HT1080 (cell line): ENCODE results near the gene TREM2. TPM values are rescaled to one million over a fixed set of nuclear protein-coding genes. Genes with fewer than 3 reads are reported as not detected.
A peak's percentile ranks its signal among the peaks of the same experiment; 100 is the strongest.

Experiments
- DNase-seq: peaks from one replicate; pipeline ENCODE4 v3.0.0-alpha.2; 2015; ENCODE audit warnings: low read depth
- total RNA-seq: library from RNA; depleted of rRNA; stranded (reverse); fragments of >200 nt; shearing (Covaris generic); gene quantifications from 2 replicates; pipeline ENCODE4 v1.2.3, GENCODE V29; 2014

TREM2 gene
- total RNA-seq, 1 experiment from 2014 or later, result 0.68 TPM

DNA sequence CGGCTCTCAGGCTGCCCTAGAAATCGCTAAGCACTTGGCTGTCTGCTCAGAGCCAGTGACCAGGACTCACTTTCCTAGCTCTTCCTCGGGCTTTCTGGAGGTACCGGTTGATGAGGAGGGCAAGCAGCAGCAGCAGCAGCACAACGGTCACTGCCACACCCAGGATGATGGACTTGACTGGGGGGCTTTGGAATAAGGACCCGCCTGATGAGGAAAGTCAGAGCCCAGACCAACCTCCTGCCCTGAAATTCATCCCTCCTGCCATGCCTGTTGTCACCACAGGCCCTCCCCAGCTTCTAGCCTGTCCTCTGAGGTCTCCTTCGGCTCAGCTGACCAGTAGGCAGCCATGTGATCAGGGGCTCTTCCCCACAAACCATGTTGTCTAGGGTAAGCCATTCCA lies 21.8 kb upstream of the TREM2 start:
- DNase-seq, result no peak

DNA sequence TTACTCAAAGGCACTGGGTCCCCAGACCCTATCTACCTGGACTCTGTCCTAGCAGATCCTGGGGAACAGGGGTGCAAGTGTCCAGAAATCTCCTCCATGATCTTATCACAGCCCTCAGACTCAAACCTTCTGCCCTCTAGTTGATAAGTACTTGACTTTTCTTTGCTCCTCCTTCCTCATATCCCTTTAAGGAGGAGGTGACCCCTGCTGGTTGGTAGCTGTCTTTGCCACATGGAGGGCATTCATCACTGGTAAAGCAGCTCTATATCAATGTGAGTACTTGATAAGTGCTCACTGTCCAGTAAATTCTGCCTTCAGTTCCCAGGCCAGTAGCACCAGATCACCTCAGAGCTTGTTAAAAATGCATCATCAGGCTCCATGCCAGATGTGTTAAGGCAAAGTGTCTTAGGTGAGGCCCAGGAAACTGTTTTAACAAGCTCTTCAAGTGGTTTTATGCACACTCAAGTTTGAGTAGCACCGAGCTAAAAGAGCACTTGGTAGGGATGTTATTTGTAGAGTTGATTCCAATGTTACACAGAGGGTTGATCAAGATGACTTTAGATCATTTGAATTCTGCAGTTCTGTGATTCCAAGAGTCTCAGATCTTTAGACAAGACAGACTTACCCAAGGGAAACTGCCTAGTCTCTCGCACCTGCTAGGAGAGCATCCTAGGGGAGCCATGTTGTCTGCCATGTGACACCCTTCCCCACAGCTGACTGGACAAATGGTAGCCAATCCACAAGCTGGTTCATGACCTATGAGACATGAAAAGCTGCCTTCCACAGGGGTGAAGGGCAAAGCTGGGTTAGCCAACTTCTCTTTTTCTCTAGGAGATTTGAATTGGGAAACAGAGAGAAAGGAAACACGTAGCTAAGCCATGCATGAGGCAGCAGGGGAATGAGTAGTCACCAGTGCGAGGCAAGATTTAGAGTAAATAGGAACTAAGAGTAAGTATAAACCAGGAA lies 19.4 kb upstream of the TREM2 start:
- peak; percentile 57 for DNase-seq

- no peak for DNase-seq
These were observed 18.6 kb upstream of the TREM2 start for GRCh38 chr6:41181566-41181965.

GRCh38 chr6:41179163-41179562 lies 16.2 kb upstream of the TREM2 start:
- no peak for DNase-seq

- DNase-seq, result no peak
These were observed 14.8 kb upstream of the TREM2 start for GRCh38 chr6:41177695-41178094.

GRCh38 chr6:41177287-41177686 lies 14.4 kb upstream of the TREM2 start:
- DNase-seq, result no peak

GRCh38 chr6:41176189-41176588 lies 13.3 kb upstream of the TREM2 start:
- no peak for DNase-seq

DNA sequence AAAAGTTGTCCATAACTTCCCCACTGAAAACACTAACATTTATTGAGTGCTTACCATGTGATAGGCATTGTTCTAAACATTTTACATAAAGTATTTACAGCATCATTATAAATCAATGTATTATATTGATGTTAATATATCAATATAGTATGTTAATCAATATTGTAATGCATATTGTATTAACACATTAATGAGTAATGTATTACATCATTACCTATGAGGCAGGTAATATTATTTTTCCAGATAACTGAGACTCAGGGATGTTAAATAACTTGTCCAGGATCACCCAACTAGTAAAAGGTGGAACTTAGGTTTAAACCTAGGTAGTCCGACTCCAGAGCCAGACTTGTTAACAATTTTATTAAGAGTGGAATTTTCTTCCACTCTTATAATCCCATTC lies 12.2 kb upstream of the TREM2 start:
- DNase-seq, result no peak

DNA sequence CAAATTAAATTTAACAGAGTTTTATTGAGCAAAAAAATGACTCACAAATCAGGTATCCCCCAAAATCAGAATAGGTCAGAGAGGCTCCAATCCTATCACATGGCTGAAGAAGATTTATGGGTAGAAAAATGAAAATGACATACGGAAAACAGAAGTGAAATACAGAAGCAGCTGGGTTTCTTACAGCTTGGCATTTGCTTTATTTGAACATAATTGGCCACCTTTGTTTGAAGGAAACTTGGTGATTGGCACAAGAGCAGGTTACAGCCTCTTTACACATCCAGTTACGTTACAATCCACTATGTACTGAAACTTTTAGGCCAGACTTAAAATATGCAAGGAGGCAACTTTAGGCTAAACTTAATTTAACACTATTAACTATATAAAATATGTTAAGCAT lies 11.7 kb upstream of the TREM2 start:
- no peak for DNase-seq

DNA sequence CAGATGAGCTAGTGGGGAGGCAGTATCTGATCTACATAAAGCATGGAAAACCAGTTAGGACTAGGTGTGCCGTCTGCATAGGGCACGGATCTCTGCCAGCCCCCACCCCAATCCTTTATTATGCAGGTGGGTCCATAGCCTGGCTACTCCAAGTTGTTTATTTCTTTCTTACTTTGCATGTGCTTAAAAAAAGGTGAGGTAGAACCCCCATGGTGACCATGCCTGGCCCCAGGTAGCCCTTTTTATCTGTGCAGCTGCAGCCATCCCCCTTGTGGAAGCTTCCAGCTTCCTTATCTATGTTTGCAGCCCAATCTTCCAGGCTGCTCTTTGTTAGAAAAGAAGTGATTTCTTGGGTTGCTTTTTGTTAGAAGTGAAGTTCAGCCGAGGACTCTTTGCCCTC lies 9.0 kb upstream of the TREM2 start:
- no peak for DNase-seq

DNA sequence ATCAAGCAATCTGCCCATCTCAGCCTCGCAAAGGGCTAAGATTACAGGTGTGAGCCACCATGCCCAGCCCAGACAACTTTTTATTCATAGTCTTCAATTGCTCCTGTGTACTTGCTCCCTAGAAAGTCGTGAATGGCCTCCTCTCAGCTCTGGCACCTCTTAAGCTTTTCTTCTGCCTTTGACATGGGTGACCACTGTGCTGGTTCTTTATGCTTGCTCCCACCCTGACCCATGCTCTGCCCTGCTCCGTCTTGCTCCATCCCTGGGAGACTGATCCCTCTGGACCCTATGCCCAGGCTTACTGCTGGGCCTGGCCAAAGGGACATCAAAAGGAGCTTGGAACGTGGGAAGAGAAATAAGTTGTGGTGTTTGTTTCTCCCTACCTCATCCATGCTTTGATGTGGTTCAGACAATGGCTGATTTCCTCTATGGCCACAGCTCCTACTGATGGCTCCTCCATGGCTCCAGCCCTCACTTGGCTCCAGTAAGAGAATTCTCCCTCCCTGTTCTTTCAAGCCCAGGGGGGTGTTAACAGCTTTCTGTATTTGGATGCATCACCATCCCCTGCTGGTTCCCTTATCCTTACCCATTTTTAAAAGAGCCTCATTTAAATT lies 7.7 kb upstream of the TREM2 start:
- no peak for DNase-seq

DNA sequence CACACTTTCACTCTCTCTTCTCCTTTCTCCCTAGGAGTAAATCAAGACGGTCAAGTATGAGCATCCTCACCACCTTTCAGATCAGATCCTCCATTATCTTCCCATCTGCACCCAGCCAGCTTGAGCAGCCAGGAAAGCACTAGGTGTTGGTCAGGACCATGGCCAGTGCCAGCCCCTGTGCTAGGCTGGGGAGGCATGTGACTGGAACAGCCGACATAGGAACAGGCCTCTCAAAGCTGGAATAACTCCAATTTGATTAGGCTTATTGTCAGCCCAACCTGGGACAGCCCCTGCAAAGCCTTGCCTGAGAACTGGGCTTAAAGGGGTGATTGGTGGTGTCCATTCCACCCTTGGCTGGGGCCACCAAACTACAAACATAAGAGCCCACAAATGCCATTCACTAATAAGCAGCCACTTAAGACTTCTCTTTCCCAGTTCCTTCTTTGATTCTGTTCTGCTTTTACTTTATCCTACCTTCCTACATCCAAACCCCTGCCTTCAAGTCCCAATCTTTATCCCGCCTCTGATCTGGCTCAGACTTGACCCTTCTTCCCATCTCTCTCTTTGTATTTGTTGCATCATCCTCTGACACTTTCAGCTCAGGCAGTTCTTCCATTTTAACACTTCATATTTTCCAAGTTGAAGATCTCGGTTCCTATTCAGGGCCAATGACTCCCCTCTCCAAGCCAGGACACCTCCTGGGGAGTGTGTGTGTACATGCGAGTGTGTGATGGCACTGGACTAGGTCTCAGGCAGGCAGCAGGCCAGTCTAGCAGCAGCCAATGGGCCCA lies 4.5 kb upstream of the TREM2 start:
- DNase-seq, result no peak

DNA sequence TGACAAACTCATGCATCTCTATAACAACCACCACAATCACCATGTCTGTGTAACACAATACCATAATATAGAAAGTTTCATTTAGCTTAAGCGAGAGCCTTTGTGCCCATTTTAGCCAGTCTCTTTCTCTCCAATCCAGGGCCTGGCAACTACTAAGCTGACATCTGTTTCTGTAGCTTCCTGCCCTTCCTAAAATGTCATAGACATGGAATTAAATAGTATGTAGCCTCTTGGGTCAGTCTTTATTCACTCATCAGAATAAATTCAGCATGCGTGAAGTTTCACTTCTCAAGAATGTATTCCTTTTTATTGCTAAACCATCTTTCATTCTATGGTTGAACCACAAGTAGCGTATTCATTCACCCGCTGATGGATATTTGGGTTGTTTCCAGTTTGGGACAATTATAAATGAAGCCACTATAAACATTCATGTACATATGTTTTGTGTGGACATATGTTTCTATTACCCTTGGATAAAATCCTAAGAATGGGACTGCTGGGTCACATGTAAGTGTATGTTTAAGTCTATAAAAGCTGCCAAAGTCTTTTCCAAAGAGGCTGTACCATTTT lies 1.7 kb upstream of the TREM2 start:
- DNase-seq, result no peak

- DNase-seq, result no peak
These were observed 452 bp upstream of the TREM2 start for GRCh38 chr6:41163419-41163717.

DNA sequence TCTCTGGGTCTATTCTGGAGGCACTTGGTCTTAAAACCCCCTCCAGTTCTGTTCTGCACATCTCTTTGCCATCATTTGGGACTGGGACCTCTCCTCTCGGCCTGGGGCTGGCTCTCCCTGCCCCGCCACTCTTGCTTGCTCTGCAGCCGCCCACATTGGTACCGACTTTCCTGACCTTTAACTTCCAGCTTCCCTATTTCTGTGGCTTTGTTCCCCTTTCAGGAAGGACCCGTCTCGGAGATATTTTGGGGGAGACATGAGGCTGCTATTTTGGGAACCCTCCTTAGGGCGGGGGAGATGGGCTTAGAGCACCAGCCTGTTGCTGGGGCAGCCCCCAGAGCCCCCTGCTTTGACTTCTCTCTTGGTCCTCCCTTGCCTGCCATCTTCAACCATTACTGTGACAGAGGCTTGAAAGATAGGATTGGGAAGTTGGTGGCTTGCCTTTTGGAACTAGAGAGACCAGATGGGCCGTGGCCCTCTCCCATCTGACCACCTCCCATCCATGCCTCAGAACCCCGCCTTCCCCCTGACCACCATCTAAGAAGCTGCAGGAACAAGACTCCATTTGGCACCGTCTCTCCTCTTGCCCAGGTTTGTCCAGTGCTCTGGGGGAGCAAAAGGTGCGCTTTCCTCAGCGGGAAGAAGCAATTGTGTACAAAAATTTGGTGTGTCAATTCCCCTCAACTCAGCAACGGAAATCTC lies 914 bp downstream of the TREM2 start:
- DNase-seq, result no peak

DNA sequence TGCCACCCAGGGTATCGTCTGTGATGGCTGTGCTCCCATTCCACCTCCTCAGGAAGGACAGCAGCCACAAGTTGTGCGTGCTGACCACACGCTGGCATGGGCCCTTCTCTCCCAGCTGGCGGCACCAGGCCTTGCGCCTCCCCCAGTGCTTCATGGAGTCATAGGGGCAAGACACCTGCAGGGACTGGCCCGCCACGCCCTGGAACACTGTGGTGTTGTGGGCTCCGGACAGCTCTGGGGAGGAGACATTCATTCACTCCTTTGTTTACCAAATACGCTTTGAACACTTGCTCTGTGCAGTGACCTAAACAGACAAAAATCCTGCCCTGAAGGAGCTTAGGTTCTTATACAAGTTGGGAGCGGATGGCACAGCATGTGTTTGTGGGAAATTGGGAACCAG lies 1.5 kb downstream of the TREM2 start:
- DNase-seq, result no peak

DNA sequence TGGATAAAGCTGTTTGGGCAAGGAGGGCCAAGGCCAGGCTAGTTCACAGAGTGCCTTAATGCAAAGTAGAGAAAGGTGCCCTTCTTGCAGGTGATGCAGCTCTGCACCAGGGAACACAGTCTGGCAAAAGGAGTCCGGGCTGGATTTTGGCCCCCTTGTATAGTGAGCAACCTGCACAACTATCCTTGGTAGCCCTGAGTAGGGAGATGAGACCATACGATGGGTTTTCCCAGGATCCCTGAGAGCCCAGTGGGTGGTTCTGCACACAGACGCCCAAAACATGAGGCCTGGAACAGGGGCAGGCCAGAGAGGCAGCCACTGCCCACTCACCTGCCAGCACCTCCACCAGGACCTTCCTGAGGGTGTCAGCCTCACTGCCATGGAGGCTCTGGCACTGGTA lies 2.0 kb downstream of the TREM2 start:
- no peak for DNase-seq

GRCh38 chr6:41159415-41160082 lies 3.4 kb downstream of the TREM2 start:
- DNase-seq, result no peak

- peak; percentile 11 for DNase-seq
These were observed 5.6 kb downstream of the TREM2 start for GRCh38 chr6:41157323-41157722.

- no peak for DNase-seq
These were observed 6.1 kb downstream of the TREM2 start for GRCh38 chr6:41156771-41157170.

DNA sequence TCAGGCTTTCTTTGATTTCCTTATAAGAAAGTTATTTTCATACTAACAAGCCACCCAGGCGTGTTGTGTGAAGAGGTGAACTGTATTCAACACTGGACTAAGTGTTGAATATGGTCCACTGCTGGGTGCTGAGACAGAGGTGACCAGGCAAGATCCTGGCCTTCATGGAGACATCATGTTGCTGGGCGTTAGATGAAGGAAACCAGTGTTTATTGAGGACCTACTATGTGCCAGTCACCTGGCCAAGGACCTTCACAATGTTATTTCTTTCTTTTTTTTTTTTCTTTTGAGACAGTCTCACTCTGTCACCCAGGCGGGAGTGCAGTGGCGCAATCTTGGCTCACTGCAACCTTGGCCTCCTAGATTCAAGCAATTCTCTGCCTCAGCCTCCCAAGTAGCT lies 6.9 kb downstream of the TREM2 start:
- no peak for DNase-seq
